Osteoblast (primary cell): ENCODE measurements around the gene SLC26A2. TPM values are rescaled to one million over a fixed set of nuclear protein-coding genes. Genes with fewer than 3 reads are reported as not detected.
A peak's percentile ranks its signal among the peaks of the same experiment; 100 is the strongest.

Experiments used
- DNase-seq: peaks from one replicate; pipeline ENCODE4 v3.0.0; 2011; ENCODE audit warnings: low spot score, mixed read lengths; ENCODE audit not compliant: insufficient read length; ENCODE audit errors: missing footprints
- H2AFZ ChIP-seq: 2 replicates; pipeline ENCODE4 v1.6.0; 2011; ENCODE audit warnings: mild to moderate bottlenecking, low read length
- H3K27ac ChIP-seq: 2 replicates; pipeline ENCODE4 v1.5.1; 2011; ENCODE audit warnings: mild to moderate bottlenecking, low read depth, low read length, moderate library complexity
- H3K27me3 ChIP-seq: 2 replicates; pipeline ENCODE4 v1.6.0; 2012; ENCODE audit warnings: mild to moderate bottlenecking, control low read depth, inconsistent platforms, low read length, moderate library complexity; ENCODE audit not compliant: insufficient read depth
- H3K36me3 ChIP-seq: 2 replicates; pipeline ENCODE4 v1.5.1; 2011; ENCODE audit warnings: mild to moderate bottlenecking, low read length, control low read depth, moderate library complexity; ENCODE audit not compliant: insufficient read depth
- H3K4me1 ChIP-seq: 2 replicates; pipeline ENCODE4 v1.5.1; 2011; ENCODE audit warnings: mild to moderate bottlenecking, low read length, control low read depth, moderate library complexity; ENCODE audit not compliant: insufficient read depth
- H3K4me2 ChIP-seq: 2 replicates; pipeline ENCODE4 v1.6.0; 2011; ENCODE audit warnings: mild to moderate bottlenecking, low read length; ENCODE audit not compliant: insufficient read depth
- H3K4me3 ChIP-seq: fragments of 200-600 bp; sonication (generic); 3 replicates; pipeline ENCODE4 v1.5.1; 2012; ENCODE audit warnings: mild to moderate bottlenecking, low read length, inconsistent platforms; ENCODE audit not compliant: insufficient read depth
- H3K79me2 ChIP-seq: 2 replicates; pipeline ENCODE4 v1.6.0; 2012; ENCODE audit warnings: mild to moderate bottlenecking, low read length, control low read depth, inconsistent platforms; ENCODE audit not compliant: insufficient read depth
- H3K9me3 ChIP-seq: 2 replicates; pipeline ENCODE4 v1.5.1; 2011; ENCODE audit warnings: low read depth, low read length, control low read depth
- H4K20me1 ChIP-seq: 2 replicates; pipeline ENCODE4 v1.6.0; 2012; ENCODE audit warnings: mild to moderate bottlenecking, low read length, control low read depth; ENCODE audit not compliant: insufficient read depth
- CTCF ChIP-seq: IDR thresholded peaks from 2 replicates; pipeline ENCODE4 v1.5.1; 2011; ENCODE audit warnings: mild to moderate bottlenecking, low read depth, low read length, moderate library complexity; ENCODE audit errors: extremely low read depth
- total RNA-seq: library from RNA; depleted of rRNA; stranded (reverse); fragments of >200 nt; gene quantifications from 2 replicates; pipeline ENCODE4 v1.2.3, GENCODE V29; 2012

Gene SLC26A2
- total RNA-seq, 1 donor, result 22.1 TPM

GRCh38 chr5:149996205-149996890 lies 35.8 kb downstream of the SLC26A2 start:
- no peak for DNase-seq

GRCh38 chr5:149998281-149998680 lies 37.7 kb downstream of the SLC26A2 start:
- no peaks in the 10 kb centered on the region for H3K9me3 ChIP-seq
- H3K79me2 ChIP-seq, result peaks cover 51% of the 10 kb centered on the region
- H3K4me2 ChIP-seq, result no peak overlapping the region
- no peak overlapping the region for H2AFZ ChIP-seq
- H3K36me3 ChIP-seq, result peaks cover 15% of the 10 kb centered on the region
- TF ChIP-seq CTCF, result no peak
- H3K4me3 ChIP-seq, result no peak overlapping the region
- no peaks in the 10 kb centered on the region for H3K27me3 ChIP-seq
- H3K4me1 ChIP-seq, result peaks cover 33% of the 10 kb centered on the region
- DNase-seq, result no peak
- H3K27ac ChIP-seq, result no peak overlapping the region
- H4K20me1 ChIP-seq, result peaks cover 12% of the 10 kb centered on the region

More at GRCh38 chr5:149996205-149996890, 35.8 kb downstream of the SLC26A2 start:
- no peak for TF ChIP-seq CTCF
- Histone ChIP-seq H3K4me3 (no peak overlapping the region), H4K20me1 (peaks cover 3% of the 10 kb centered on the region), H3K36me3 (peaks cover 15% of the 10 kb centered on the region), H3K27ac (no peak overlapping the region), H2AFZ (no peak overlapping the region), H3K9me3 (no peaks in the 10 kb centered on the region), H3K4me1 (peaks cover 17% of the 10 kb centered on the region), H3K79me2 (peaks cover 31% of the 10 kb centered on the region), H3K4me2 (no peak overlapping the region), H3K27me3 (no peaks in the 10 kb centered on the region)

GRCh38 chr5:149999359-149999758 lies 38.8 kb downstream of the SLC26A2 start:
- peaks cover 33% of the 10 kb centered on the region for H3K4me1 ChIP-seq
- no peak for DNase-seq
- peaks cover 12% of the 10 kb centered on the region for H4K20me1 ChIP-seq
- peak overlapping the region; percentile 99 for H3K4me2 ChIP-seq
- peak overlapping the region; percentile 89 for H3K4me3 ChIP-seq
- no peaks in the 10 kb centered on the region for H3K27me3 ChIP-seq
- H2AFZ ChIP-seq, result no peak overlapping the region
- peaks cover 16% of the 10 kb centered on the region for H3K36me3 ChIP-seq
- peaks cover 61% of the 10 kb centered on the region for H3K79me2 ChIP-seq
- peak overlapping the region; percentile 91 for H3K27ac ChIP-seq
- TF ChIP-seq CTCF, result no peak
- H3K9me3 ChIP-seq, result no peaks in the 10 kb centered on the region

GRCh38 chr5:149999866-150000255 lies 39.3 kb downstream of the SLC26A2 start:
- no peak for DNase-seq
- Histone ChIP-seq H3K4me2 (peak overlapping the region; percentile 99), H3K36me3 (peaks cover 21% of the 10 kb centered on the region), H3K79me2 (peaks cover 66% of the 10 kb centered on the region), H3K27ac (peak overlapping the region; percentile 91), H2AFZ (peak overlapping the region; percentile 87), H3K27me3 (no peaks in the 10 kb centered on the region), H3K4me3 (peak overlapping the region; percentile 89), H4K20me1 (peaks cover 16% of the 10 kb centered on the region), H3K9me3 (no peaks in the 10 kb centered on the region), H3K4me1 (peaks cover 30% of the 10 kb centered on the region)
- TF ChIP-seq CTCF, result no peak
